Measurements from ENCODE around the gene PSG1.
"Not testable (repeated sequence)": the region's sequence is repeated elsewhere in the genome, so short reads cannot be mapped to it uniquely, and the experiment has no call there.

DNA sequence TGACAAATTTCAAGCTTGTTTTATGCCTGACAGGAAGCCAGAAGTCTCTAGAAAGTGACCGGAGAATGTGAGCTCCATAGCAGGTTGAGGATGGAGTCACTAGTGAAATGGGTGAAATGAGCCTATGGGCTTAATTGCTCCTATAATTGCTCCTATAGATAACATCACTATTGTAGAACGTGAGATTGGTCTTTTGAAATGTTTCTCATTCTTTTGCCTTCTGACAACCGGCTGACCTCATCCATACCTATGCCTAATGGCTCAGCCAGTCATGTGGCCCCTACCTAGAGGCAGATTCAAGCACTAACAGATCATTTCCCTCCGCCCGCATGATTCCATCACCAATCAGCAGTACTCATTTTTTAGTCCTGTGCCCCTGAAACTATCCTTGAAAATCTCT is 34.0 kb upstream of the PSG1 start:
- TF ChIP-seq, protein P1, sequence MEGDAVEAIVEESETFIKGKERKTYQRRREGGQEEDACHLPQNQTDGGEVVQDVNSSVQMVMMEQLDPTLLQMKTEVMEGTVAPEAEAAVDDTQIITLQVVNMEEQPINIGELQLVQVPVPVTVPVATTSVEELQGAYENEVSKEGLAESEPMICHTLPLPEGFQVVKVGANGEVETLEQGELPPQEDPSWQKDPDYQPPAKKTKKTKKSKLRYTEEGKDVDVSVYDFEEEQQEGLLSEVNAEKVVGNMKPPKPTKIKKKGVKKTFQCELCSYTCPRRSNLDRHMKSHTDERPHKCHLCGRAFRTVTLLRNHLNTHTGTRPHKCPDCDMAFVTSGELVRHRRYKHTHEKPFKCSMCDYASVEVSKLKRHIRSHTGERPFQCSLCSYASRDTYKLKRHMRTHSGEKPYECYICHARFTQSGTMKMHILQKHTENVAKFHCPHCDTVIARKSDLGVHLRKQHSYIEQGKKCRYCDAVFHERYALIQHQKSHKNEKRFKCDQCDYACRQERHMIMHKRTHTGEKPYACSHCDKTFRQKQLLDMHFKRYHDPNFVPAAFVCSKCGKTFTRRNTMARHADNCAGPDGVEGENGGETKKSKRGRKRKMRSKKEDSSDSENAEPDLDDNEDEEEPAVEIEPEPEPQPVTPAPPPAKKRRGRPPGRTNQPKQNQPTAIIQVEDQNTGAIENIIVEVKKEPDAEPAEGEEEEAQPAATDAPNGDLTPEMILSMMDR (conservative IDR thresholded peaks at IDR 0.05) = not testable (repeated sequence)
- TF ChIP-seq EZH2 (IDR thresholded peaks at IDR 0.05; ENCODE audit: low read depth) = not testable (repeated sequence)

All from PC-9 (cell line).